ENCODE measurements around the gene SLC4A3. TPM values are rescaled to one million over a fixed set of nuclear protein-coding genes. Genes with fewer than 3 reads are reported as not detected.

Gene SLC4A3
- total RNA-seq, 1 experiment from 2014 or later, result 23.0 TPM

GRCh38 chr2:219615036-219615435, 12.4 kb upstream of the SLC4A3 start:
- ATAC-seq, result no peak
- Histone ChIP-seq H3K4me3 (replicated peaks in 1 of 2; ENCODE audit: low read depth in 1 of 2, low read length in 2 of 2) (no peak overlapping the region), H4K20me1 (ENCODE audit: insufficient read depth) (no peaks in the 10 kb centered on the region), H3K27me3 (ENCODE audit: insufficient read depth, low read length) (no peaks in the 10 kb centered on the region), H3K27ac (ENCODE audit: low read depth, low read length) (no peak overlapping the region), H3K4me2 (ENCODE audit: low read length) (no peak overlapping the region), H3K9ac (ENCODE audit: low read length) (no peak overlapping the region), H3K36me3 (ENCODE audit: control insufficient read depth in 1 of 2, insufficient read depth in 2 of 2, low read length in 2 of 2) (no peaks in the 10 kb centered on the region), H3K9me3 (ENCODE audit: control insufficient read depth in 1 of 2, insufficient read depth in 1 of 2, low read depth in 1 of 2, low read length in 2 of 2) (no peaks in the 10 kb centered on the region), H2AFZ (ENCODE audit: low read depth, low read length, poor library complexity, severe bottlenecking) (no peak overlapping the region), H3K79me2 (ENCODE audit: insufficient read depth, low read length) (no peaks in the 10 kb centered on the region), H3K9me2 (ENCODE audit: insufficient read depth) (no peaks in the 10 kb centered on the region), H3K4me1 (ENCODE audit: control insufficient read depth in 1 of 2, insufficient read depth in 2 of 2, low read length in 2 of 2) (no peaks in the 10 kb centered on the region; a peak in 1 of 4 replicates)
- TF ChIP-seq, protein P1, sequence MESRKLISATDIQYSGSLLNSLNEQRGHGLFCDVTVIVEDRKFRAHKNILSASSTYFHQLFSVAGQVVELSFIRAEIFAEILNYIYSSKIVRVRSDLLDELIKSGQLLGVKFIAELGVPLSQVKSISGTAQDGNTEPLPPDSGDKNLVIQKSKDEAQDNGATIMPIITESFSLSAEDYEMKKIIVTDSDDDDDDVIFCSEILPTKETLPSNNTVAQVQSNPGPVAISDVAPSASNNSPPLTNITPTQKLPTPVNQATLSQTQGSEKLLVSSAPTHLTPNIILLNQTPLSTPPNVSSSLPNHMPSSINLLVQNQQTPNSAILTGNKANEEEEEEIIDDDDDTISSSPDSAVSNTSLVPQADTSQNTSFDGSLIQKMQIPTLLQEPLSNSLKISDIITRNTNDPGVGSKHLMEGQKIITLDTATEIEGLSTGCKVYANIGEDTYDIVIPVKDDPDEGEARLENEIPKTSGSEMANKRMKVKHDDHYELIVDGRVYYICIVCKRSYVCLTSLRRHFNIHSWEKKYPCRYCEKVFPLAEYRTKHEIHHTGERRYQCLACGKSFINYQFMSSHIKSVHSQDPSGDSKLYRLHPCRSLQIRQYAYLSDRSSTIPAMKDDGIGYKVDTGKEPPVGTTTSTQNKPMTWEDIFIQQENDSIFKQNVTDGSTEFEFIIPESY (IDR thresholded peaks at IDR 0.05; ENCODE audit: extremely low read depth, insufficient replicate concordance, low read length), result no peak
- TF ChIP-seq ELF1 (IDR thresholded peaks at IDR 0.05; ENCODE audit: borderline replicate concordance, low read depth) (no peak), RAD21 (IDR thresholded peaks at IDR 0.05; ENCODE audit: low read depth) (no peak), EGR1 (IDR thresholded peaks at IDR 0.05; ENCODE audit: low read depth) (no peak), MAX (IDR thresholded peaks at IDR 0.05) (no peak), POLR2AphosphoS5 (IDR thresholded peaks at IDR 0.05; ENCODE audit: low read depth, low read length) (no peak), EZH2 (IDR thresholded peaks at IDR 0.05) (no peak), TCF7L2 (IDR thresholded peaks at IDR 0.05; ENCODE audit: borderline replicate concordance, extremely low read depth, insufficient read depth, insufficient read length) (no peak), JUND (IDR thresholded peaks at IDR 0.05) (no peak), REST (IDR thresholded peaks at IDR 0.05; ENCODE audit: low read depth) (no peak), EZH2phosphoT487 (IDR thresholded peaks at IDR 0.05; ENCODE audit: borderline replicate concordance) (no peak), CEBPB (IDR thresholded peaks at IDR 0.05; ENCODE audit: low read depth) (no peak), POLR2A (IDR thresholded peaks at IDR 0.05; ENCODE audit: borderline replicate concordance, extremely low read depth, insufficient read depth, insufficient read length) (no peak), CBX3 (IDR thresholded peaks at IDR 0.05; ENCODE audit: low read depth) (no peak), SIN3A (IDR thresholded peaks at IDR 0.05; ENCODE audit: low read depth) (no peak), SP1 (IDR thresholded peaks at IDR 0.05; ENCODE audit: low read depth) (no peak)
- TF ChIP-seq, protein P2, sequence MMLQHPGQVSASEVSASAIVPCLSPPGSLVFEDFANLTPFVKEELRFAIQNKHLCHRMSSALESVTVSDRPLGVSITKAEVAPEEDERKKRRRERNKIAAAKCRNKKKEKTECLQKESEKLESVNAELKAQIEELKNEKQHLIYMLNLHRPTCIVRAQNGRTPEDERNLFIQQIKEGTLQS (IDR thresholded peaks at IDR 0.05), result no peak
- DNase-seq (ENCODE audit: low read depth, low spot score), result no peak
- intact Hi-C loops (cut with micrococcal nuclease), result no loop called here
- ChIA-PET POLR2A (no interaction called here), RAD21 (ENCODE audit: low non-redundant PET in 1 of 2, low total read pairs in 2 of 2, uncharacterized antibody in 2 of 2, unreplicated experiment in 2 of 2) (no interaction called here), CTCF (no interaction called here)
- BruUV-seq (replicated peaks), result no TSS peak

Data from HCT116 (cell line).